ENCODE data around the gene NMNAT3.

Gene NMNAT3

GRCh38 chr3:139529662-139530061 is 148.1 kb downstream of the NMNAT3 start:
- no peak overlapping the region for H3K4me3 ChIP-seq (ENCODE audit: low read depth in 1 of 2, low read length in 1 of 2)
- peaks cover 9% of the 10 kb centered on the region for H3K27me3 ChIP-seq
- H3K36me3 ChIP-seq, result no peaks in the 10 kb centered on the region
- H3K27ac ChIP-seq, result no peak overlapping the region
- no peak for TF ChIP-seq CTCF (IDR thresholded peaks at IDR 0.05)
- H3K9me3 ChIP-seq, result no peaks in the 10 kb centered on the region
- no peaks in the 10 kb centered on the region for H3K4me1 ChIP-seq (ENCODE audit: control insufficient read depth in 1 of 2, insufficient read depth in 1 of 2, low read depth in 1 of 2, low read length in 1 of 2)

- H3K36me3 ChIP-seq, result no peaks in the 10 kb centered on the region
- no peak for TF ChIP-seq CTCF (IDR thresholded peaks at IDR 0.05)
- H3K27me3 ChIP-seq, result peaks cover 9% of the 10 kb centered on the region
- no peaks in the 10 kb centered on the region for H3K4me1 ChIP-seq (ENCODE audit: control insufficient read depth in 1 of 2, insufficient read depth in 1 of 2, low read depth in 1 of 2, low read length in 1 of 2)
- no peaks in the 10 kb centered on the region for H3K9me3 ChIP-seq
- no peak overlapping the region for H3K27ac ChIP-seq
- H3K4me3 ChIP-seq (ENCODE audit: low read depth in 1 of 2, low read length in 1 of 2), result no peak overlapping the region
These were observed 148.8 kb downstream of the NMNAT3 start for GRCh38 chr3:139528924-139529323.

GRCh38 chr3:139528281-139528680 is 149.5 kb downstream of the NMNAT3 start:
- H3K9me3 ChIP-seq, result no peaks in the 10 kb centered on the region
- TF ChIP-seq CTCF (IDR thresholded peaks at IDR 0.05), result no peak
- no peak overlapping the region for H3K4me3 ChIP-seq (ENCODE audit: low read depth in 1 of 2, low read length in 1 of 2)
- H3K27me3 ChIP-seq, result peaks cover 9% of the 10 kb centered on the region
- no peaks in the 10 kb centered on the region for H3K36me3 ChIP-seq
- H3K4me1 ChIP-seq (ENCODE audit: control insufficient read depth in 1 of 2, insufficient read depth in 1 of 2, low read depth in 1 of 2, low read length in 1 of 2), result no peaks in the 10 kb centered on the region
- H3K27ac ChIP-seq, result no peak overlapping the region

GRCh38 chr3:139527265-139527664 is 150.5 kb downstream of the NMNAT3 start:
- Histone ChIP-seq H3K4me1 (ENCODE audit: control insufficient read depth in 1 of 2, insufficient read depth in 1 of 2, low read depth in 1 of 2, low read length in 1 of 2) (no peaks in the 10 kb centered on the region), H3K36me3 (no peaks in the 10 kb centered on the region), H3K4me3 (ENCODE audit: low read depth in 1 of 2, low read length in 1 of 2) (no peak overlapping the region), H3K27me3 (peaks cover 9% of the 10 kb centered on the region), H3K9me3 (no peaks in the 10 kb centered on the region), H3K27ac (no peak overlapping the region)
- no peak for TF ChIP-seq CTCF (IDR thresholded peaks at IDR 0.05)

GRCh38 chr3:139526146-139526545 is 151.6 kb downstream of the NMNAT3 start:
- no peak overlapping the region for H3K27ac ChIP-seq
- peaks cover 7% of the 10 kb centered on the region for H3K27me3 ChIP-seq
- H3K4me3 ChIP-seq (ENCODE audit: low read depth in 1 of 2, low read length in 1 of 2), result no peak overlapping the region
- H3K9me3 ChIP-seq, result no peaks in the 10 kb centered on the region
- no peaks in the 10 kb centered on the region for H3K36me3 ChIP-seq
- no peak for TF ChIP-seq CTCF (IDR thresholded peaks at IDR 0.05)
- peaks cover 3 to 5% of the 10 kb centered on the region in 2 experiments for H3K4me1 ChIP-seq (ENCODE audit: control insufficient read depth in 1 of 2, insufficient read depth in 1 of 2, low read depth in 1 of 2, low read length in 1 of 2)
